ENCODE data around the gene TMEM254.
"Not testable (repeated sequence)": the region's sequence is repeated elsewhere in the genome, so short reads cannot be mapped to it uniquely, and the experiment has no call there.

Gene TMEM254

GRCh38 chr10:80078448-80079311 lies at the start of gene TMEM254:
Gene TMEM254, plus strand, starts transcription at chr10:80078665. Its CDS starts 35 bp downstream, at chr10:80078700.
- DNase-seq (ENCODE audit: low spot score), result peak; percentile 87

GRCh38 chr10:80029205-80029604 lies 49.3 kb upstream of the TMEM254 start:
- not testable (repeated sequence) for DNase-seq (ENCODE audit: low spot score)

- not testable (repeated sequence) for DNase-seq (ENCODE audit: low spot score)
Observed at GRCh38 chr10:80029865-80030264, 48.6 kb upstream of the TMEM254 start.

GRCh38 chr10:80032503-80032902 lies 46.0 kb upstream of the TMEM254 start:
- DNase-seq (ENCODE audit: low spot score), result no peak

GRCh38 chr10:80034766-80035165 lies 43.7 kb upstream of the TMEM254 start:
- not testable (repeated sequence) for DNase-seq (ENCODE audit: low spot score)

GRCh38 chr10:80035430-80035829 lies 43.0 kb upstream of the TMEM254 start:
- DNase-seq (ENCODE audit: low spot score), result not testable (repeated sequence)

GRCh38 chr10:80036921-80037500 lies 41.5 kb upstream of the TMEM254 start:
- DNase-seq (ENCODE audit: low spot score), result peak; percentile 71

- not testable (repeated sequence) for DNase-seq (ENCODE audit: low spot score)
Observed at GRCh38 chr10:80038226-80038625, 40.2 kb upstream of the TMEM254 start.

- DNase-seq (ENCODE audit: low spot score), result no peak
Observed at GRCh38 chr10:80041162-80041561, 37.3 kb upstream of the TMEM254 start.

- DNase-seq (ENCODE audit: low spot score), result not testable (repeated sequence)
Observed at GRCh38 chr10:80044935-80045334, 33.5 kb upstream of the TMEM254 start.

- peak; percentile 38 for DNase-seq (ENCODE audit: low spot score)
Observed at GRCh38 chr10:80046629-80047441, 31.6 kb upstream of the TMEM254 start.

GRCh38 chr10:80050752-80051151 lies 27.7 kb upstream of the TMEM254 start:
- no peak for DNase-seq (ENCODE audit: low spot score)

- no peak for DNase-seq (ENCODE audit: low spot score)
Observed at GRCh38 chr10:80051993-80052392, 26.5 kb upstream of the TMEM254 start.

- no peak for DNase-seq (ENCODE audit: low spot score)
Observed at GRCh38 chr10:80055760-80056159, 22.7 kb upstream of the TMEM254 start.

- DNase-seq (ENCODE audit: low spot score), result no peak
Observed at GRCh38 chr10:80057171-80057570, 21.3 kb upstream of the TMEM254 start.

- DNase-seq (ENCODE audit: low spot score), result no peak
Observed at GRCh38 chr10:80064120-80064886, 14.2 kb upstream of the TMEM254 start.

GRCh38 chr10:80066809-80067208 lies 11.7 kb upstream of the TMEM254 start:
- no peak for DNase-seq (ENCODE audit: low spot score)

GRCh38 chr10:80067821-80068220 lies 10.6 kb upstream of the TMEM254 start:
- not testable (repeated sequence) for DNase-seq (ENCODE audit: low spot score)

- no peak for DNase-seq (ENCODE audit: low spot score)
Observed at GRCh38 chr10:80068270-80068669, 10.2 kb upstream of the TMEM254 start.

- no peak for DNase-seq (ENCODE audit: low spot score)
Observed at GRCh38 chr10:80070057-80070456, 8.4 kb upstream of the TMEM254 start.

- DNase-seq (ENCODE audit: low spot score), result no peak
Observed at GRCh38 chr10:80072584-80072983, 5.9 kb upstream of the TMEM254 start.

- no peak for DNase-seq (ENCODE audit: low spot score)
Observed at GRCh38 chr10:80075781-80076180, 2.7 kb upstream of the TMEM254 start.

Measured in COLO829 (cell line).